GM19452 (cell line): Measurements from ENCODE around the gene DMD.
"Not testable (repeated sequence)": the region's sequence is repeated elsewhere in the genome, so short reads cannot be mapped to it uniquely, and the experiment has no call there.

Experiments
- ATAC-seq: cut with Tn5 transposase; IDR thresholded peaks from one replicate; pipeline ENCODE4 v1.9.1; 2021; ENCODE audit not compliant: unreplicated experiment

Gene DMD

GRCh38 chrX:32868524-32868895 lies 342.8 kb downstream of the DMD start:
- no peak for ATAC-seq

- ATAC-seq, result no peak
Measured at GRCh38 chrX:32867781-32868523, 343.4 kb downstream of the DMD start.

- no peak for ATAC-seq
Measured at GRCh38 chrX:32852203-32852602, 359.1 kb downstream of the DMD start.

GRCh38 chrX:32851556-32851955 lies 359.8 kb downstream of the DMD start:
- ATAC-seq, result no peak

GRCh38 chrX:32847921-32848320 lies 363.4 kb downstream of the DMD start:
- ATAC-seq, result no peak

GRCh38 chrX:32842053-32842452 lies 369.3 kb downstream of the DMD start:
- no peak for ATAC-seq

GRCh38 chrX:32839781-32840180 lies 371.6 kb downstream of the DMD start:
- no peak for ATAC-seq

- no peak for ATAC-seq
Measured at GRCh38 chrX:32825009-32825408, 386.3 kb downstream of the DMD start.

- ATAC-seq, result no peak
Measured at GRCh38 chrX:32804034-32804433, 407.3 kb downstream of the DMD start.

- no peak for ATAC-seq
Measured at GRCh38 chrX:32798990-32799389, 412.4 kb downstream of the DMD start.

GRCh38 chrX:32788936-32789335 lies 422.4 kb downstream of the DMD start:
- ATAC-seq, result no peak

- no peak for ATAC-seq
Measured at GRCh38 chrX:32780109-32780508, 431.2 kb downstream of the DMD start.

GRCh38 chrX:32778965-32779364 lies 432.4 kb downstream of the DMD start:
- ATAC-seq, result no peak

- ATAC-seq, result no peak
Measured at GRCh38 chrX:32774966-32775365, 436.4 kb downstream of the DMD start.

GRCh38 chrX:32749070-32749469 lies 462.3 kb downstream of the DMD start:
- ATAC-seq, result no peak

- no peak for ATAC-seq
Measured at GRCh38 chrX:32745323-32745722, 466.0 kb downstream of the DMD start.

GRCh38 chrX:32744921-32745320 lies 466.4 kb downstream of the DMD start:
- ATAC-seq, result no peak

- no peak for ATAC-seq
Measured at GRCh38 chrX:32741910-32742309, 469.4 kb downstream of the DMD start.

GRCh38 chrX:32708542-32708941 lies 502.8 kb downstream of the DMD start:
- ATAC-seq, result no peak

GRCh38 chrX:32705385-32705784 lies 506.0 kb downstream of the DMD start:
- not testable (repeated sequence) for ATAC-seq

- no peak for ATAC-seq
Measured at GRCh38 chrX:32687379-32687778, 524.0 kb downstream of the DMD start.

- no peak for ATAC-seq
Measured at GRCh38 chrX:32678487-32678886, 532.9 kb downstream of the DMD start.

- no peak for ATAC-seq
Measured at GRCh38 chrX:32673193-32673592, 538.2 kb downstream of the DMD start.
